IMR-90 (cell line): ENCODE results near the gene DPH3. TPM values are rescaled to one million over a fixed set of nuclear protein-coding genes. Genes with fewer than 3 reads are reported as not detected.

ENCODE experiments used
- ATAC-seq: fragments of 200-7000 bp; cut with Tn5 transposase; 2 replicates; pipeline ENCODE4 v1.9.1; 2020; ENCODE audit warnings: low read depth, mild to moderate bottlenecking, moderate library complexity
- BruUV-seq: library from RNA; stranded (reverse); fragments of 400-500 nt; replicated peaks from 2 replicates; lab custom pipeline; 2021; lab: Mats Ljungman, UMichigan
- CTCF ChIA-PET: fragments of 300-600 bp; formaldehyde crosslinking; extraction: SDS; loops from one replicate; lab custom pipeline; 2021; ENCODE audit warnings: antibody characterized with exemption; lab: Yijun Ruan, JAX
- POLR2A ChIA-PET: fragments of 300-600 bp; sonication (Branson Sonifier 250); formaldehyde crosslinking; loops from one replicate; lab custom pipeline; 2022; ENCODE audit warnings: antibody characterized with exemption; ENCODE audit not compliant: unreplicated experiment; lab: Charles Lee
- DNase-seq: peaks from one replicate; pipeline ENCODE4 v3.0.0; 2013
- H2AFZ ChIP-seq: replicated peaks from 2 replicates; pipeline ENCODE3; 2013; ENCODE audit warnings: low read length, mild to moderate bottlenecking; ENCODE audit not compliant: poor library complexity
- H2AK5ac ChIP-seq: 2 replicates; pipeline ENCODE4 v1.6.1; 2013; ENCODE audit warnings: low read depth, low read length, inconsistent platforms
- H2AK9ac ChIP-seq: replicated peaks from 2 replicates; pipeline ENCODE3; 2013; ENCODE audit warnings: mild to moderate bottlenecking, low read depth, low read length, moderate library complexity; ENCODE audit not compliant: poor library complexity
- H2BK120ac ChIP-seq: 2 replicates; pipeline ENCODE4 v1.6.1; 2013; ENCODE audit warnings: low read depth, low read length, inconsistent platforms
- H2BK15ac ChIP-seq: 3 replicates; pipeline ENCODE4 v1.6.1; 2013; ENCODE audit warnings: low read depth, low read length, inconsistent platforms
- H2BK20ac ChIP-seq: 2 replicates; pipeline ENCODE4 v1.6.1; 2013; ENCODE audit warnings: low read depth, mild to moderate bottlenecking, inconsistent platforms, low read length, moderate library complexity
- H2BK5ac ChIP-seq: 2 replicates; pipeline ENCODE4 v1.6.1; 2013; ENCODE audit warnings: mild to moderate bottlenecking, low read depth, low read length, inconsistent platforms; ENCODE audit not compliant: poor library complexity, severe bottlenecking
- H3K14ac ChIP-seq: replicated peaks from 2 replicates; pipeline ENCODE4 v1.6.1; 2013; ENCODE audit warnings: low read depth, low read length, inconsistent platforms
- H3K18ac ChIP-seq: 2 replicates; pipeline ENCODE4 v1.6.1; 2013; ENCODE audit warnings: low read depth, low read length, control low read depth
- H3K23ac ChIP-seq: 2 replicates; pipeline ENCODE4 v1.6.1; 2013; ENCODE audit warnings: low read depth, low read length, inconsistent platforms
- H3K27ac ChIP-seq: 2 replicates; pipeline ENCODE4 v1.5.1; 2013; ENCODE audit warnings: mild to moderate bottlenecking, control low read depth, low read length; ENCODE audit not compliant: insufficient read depth
- H3K27me3 ChIP-seq: 2 replicates; pipeline ENCODE4 v1.6.1; 2013; ENCODE audit warnings: low read length; ENCODE audit not compliant: control insufficient read depth, insufficient read depth
- H3K36me3 ChIP-seq: 2 replicates; pipeline ENCODE4 v1.6.1; 2013; ENCODE audit warnings: low read length, mixed read lengths; ENCODE audit not compliant: control insufficient read depth, insufficient read depth
- H3K4ac ChIP-seq: 2 replicates; pipeline ENCODE4 v1.6.1; 2013; ENCODE audit warnings: low read depth, low read length, inconsistent platforms
- H3K4me1 ChIP-seq: 2 replicates; pipeline ENCODE4 v1.6.1; 2013; ENCODE audit warnings: low read length, mixed read lengths; ENCODE audit not compliant: control insufficient read depth, insufficient read depth
- H3K4me2 ChIP-seq: 2 replicates; pipeline ENCODE4 v1.6.1; 2013; ENCODE audit warnings: low read depth, mild to moderate bottlenecking, control low read depth, low read length, moderate library complexity
- H3K4me3 ChIP-seq: 2 replicates; pipeline ENCODE4 v1.5.1; 2013; ENCODE audit warnings: low read depth, mild to moderate bottlenecking, control low read depth, low read length, moderate library complexity; ENCODE audit not compliant: insufficient read depth
- H3K56ac ChIP-seq: 2 replicates; pipeline ENCODE4 v1.6.1; 2013; ENCODE audit warnings: low read length, inconsistent platforms; ENCODE audit not compliant: insufficient read depth; ENCODE audit errors: extremely low read depth
- H3K79me1 ChIP-seq, 2 experiments: 2 replicates each; pipeline ENCODE4 v1.6.1; 2013; ENCODE audit warnings: low read length in 2 of 2, inconsistent platforms in 1 of 2, low read depth in 1 of 2
- H3K9ac ChIP-seq: 2 replicates; pipeline ENCODE4 v1.6.1; 2013; ENCODE audit warnings: low read depth, low read length, control low read depth
- H3K9me1 ChIP-seq: 2 replicates; pipeline ENCODE4 v1.6.1; 2013; ENCODE audit warnings: low read length, inconsistent platforms; ENCODE audit not compliant: insufficient read depth
- H3K9me3 ChIP-seq: 2 replicates; pipeline ENCODE4 v1.6.1; 2013; ENCODE audit warnings: low read length; ENCODE audit not compliant: control insufficient read depth, insufficient read depth
- H4K20me1 ChIP-seq: 2 replicates; pipeline ENCODE4 v1.6.1; 2013; ENCODE audit warnings: low read length, inconsistent platforms; ENCODE audit not compliant: insufficient read depth
- H4K5ac ChIP-seq: 2 replicates; pipeline ENCODE4 v1.6.1; 2013; ENCODE audit warnings: mild to moderate bottlenecking, low read depth, low read length, control low read depth
- H4K8ac ChIP-seq, 2 experiments: 2 replicates each; pipeline ENCODE4 v1.6.1; 2013; ENCODE audit warnings: low read depth in 2 of 2, low read length in 2 of 2, control low read depth in 1 of 2, inconsistent platforms in 1 of 2
- H4K91ac ChIP-seq: 2 replicates; pipeline ENCODE4 v1.6.1; 2013; ENCODE audit warnings: low read depth, low read length, inconsistent platforms; ENCODE audit not compliant: insufficient read depth
- CTCF ChIP-seq: conservative IDR thresholded peaks from 2 replicates; pipeline ENCODE4 v1.5.1; 2012; ENCODE audit warnings: mild to moderate bottlenecking, low read depth, low read length, improper control_type of control experiment
- WGBS, 2 experiments: methylation state at CpG; one replicate each; pipeline versions ENCODE4 v1.1.5 to v1.1.7; 2013; ENCODE audit warnings: missing lambda C conversion rate in 2 of 2; ENCODE audit not compliant: insufficient read length in 1 of 2; ENCODE audit errors: extremely low coverage in 2 of 2; 5-methylcytosine and 5-hydroxymethylcytosine counted together
- dilution Hi-C: fragments of 300-500 bp; cut with HindIII; formaldehyde crosslinking; loops from one replicate; pipeline ENCODE4 v1.14.3; 2018; ENCODE audit warnings: low sequenced_read_pairs; ENCODE audit not compliant: unreplicated experiment
- in situ Hi-C: fragments of 300-500 bp; cut with MboI; formaldehyde crosslinking; loops from 3 replicates; pipeline ENCODE4 v1.14.3; 2019; ENCODE audit warnings: low sequenced_read_pairs, inconsistent platforms, mixed read lengths
- intact Hi-C: fragments of 100-400 bp; cut with micrococcal nuclease; formaldehyde crosslinking; loops from 2 replicates; pipeline ENCODE4 v1.10.0; 2022
- polyA plus RNA-seq, 3 experiments: library from polyadenylated mRNA; depleted of rRNA; stranded (reverse); fragments of >200 nt; gene quantifications; 2 replicates each; pipeline ENCODE4 v1.2.3, GENCODE V29; 2012; ENCODE audit warnings: low replicate concordance in 1 of 3
- total RNA-seq: library from RNA; depleted of rRNA; stranded (reverse); fragments of >200 nt; gene quantifications from 2 replicates; pipeline ENCODE4 v1.2.3, GENCODE V29; 2012

The DPH3 gene
- total and polyA plus RNA-seq, 2 of the 4 experiments (the other 2 are of a cell fraction): 12.9 to 32.1 TPM

- no peaks in the 10 kb centered on the region; the same call in 1 of the 2 replicates for H3K4me1 ChIP-seq
- H2BK20ac ChIP-seq: no peak overlapping the region
- H2BK5ac ChIP-seq: no peak overlapping the region
- DNase-seq (no peak), ATAC-seq (no peak)
- CTCF ChIA-PET: interaction anchor here (1.5 kb wide), 1 partner anchor 221 kb away, joined by 4 read pairs; no protein-coding TSS in a partner anchor
- H3K18ac ChIP-seq: no peak overlapping the region
- H3K27me3 ChIP-seq: no peaks in the 10 kb centered on the region
- H3K9me3 ChIP-seq: no peaks in the 10 kb centered on the region
- no peak overlapping the region for H2AK5ac ChIP-seq
- intact Hi-C loops: no loop called here
- no peak overlapping the region for H2AFZ ChIP-seq
- H2BK120ac ChIP-seq: no peak overlapping the region
- H3K9me1 ChIP-seq: no peaks in the 10 kb centered on the region; the same call in 1 of the 2 replicates
- H4K91ac ChIP-seq: no peak overlapping the region
- H3K56ac ChIP-seq: no peak overlapping the region
- H4K8ac ChIP-seq: no peak overlapping the region
- H3K4ac ChIP-seq: no peak overlapping the region
- no peaks in the 10 kb centered on the region for H4K20me1 ChIP-seq
- no peak overlapping the region for H4K5ac ChIP-seq
- POLR2A ChIA-PET: interaction anchor here (0.7 kb wide), 1 partner anchor 331 kb away, joined by 3 read pairs; no protein-coding TSS in a partner anchor
- no peak overlapping the region for H3K4me3 ChIP-seq
- no peak overlapping the region for H3K14ac ChIP-seq
- H2AK9ac ChIP-seq: no peak overlapping the region
- in situ Hi-C loops: loop anchor here (25.0 kb wide), 3 partner anchors 592 to 942 kb away; partner anchors contain the start of gene PLCL2
- no peak overlapping the region for H3K27ac ChIP-seq
- no peak overlapping the region for H3K4me2 ChIP-seq
- no peak overlapping the region for H3K9ac ChIP-seq
- H3K79me1 ChIP-seq: no peaks in the 10 kb centered on the region
- H3K36me3 ChIP-seq: peaks cover 4% of the 10 kb centered on the region; the same call in 1 of the 2 replicates
- no peak overlapping the region for H2BK15ac ChIP-seq
- H3K23ac ChIP-seq: no peak overlapping the region
- WGBS, 2 experiments: 86% methylated on average over 1 of the region's 3 CpGs; no CpG with 5 or more reads in 1 of the 2 experiments
- no TSS peak for BruUV-seq
- no peak for TF ChIP-seq CTCF
- dilution Hi-C loops: loop anchor here (25.0 kb wide), 1 partner anchor 242 kb away; no protein-coding TSS in a partner anchor
Observed at GRCh38 chr3:16295298-16295890, 30.7 kb upstream of the DPH3 start.
